Measurements from ENCODE around the gene SKI.

- TF ChIP-seq CTCF (conservative IDR thresholded peaks at IDR 0.05 in 1 of 2, IDR thresholded peaks at IDR 0.05 in 1 of 2; ENCODE audit: low read depth in 1 of 2, low read length in 2 of 2) = no peak
- TF ChIP-seq EZH2 (IDR thresholded peaks at IDR 0.05; ENCODE audit: low read length, missing control alignments) = no peak
These were observed 14.3 kb upstream of the SKI start for GRCh38 chr1:2213576-2214505.
